HepG2 (cell line): ENCODE data around the gene RHOC. TPM values are rescaled to one million over a fixed set of nuclear protein-coding genes. Genes with fewer than 3 reads are reported as not detected.
A peak's percentile ranks its signal among the peaks of the same experiment; 100 is the strongest.

Source experiments
- CBX2 ChIP-seq, 2 experiments: fragments of 200-600 bp in 1 of 2; sonication (generic); formaldehyde crosslinking in 1 of 2; IDR thresholded peaks; 2 replicates each; pipeline versions ENCODE4 v1.7.0 to v1.8.1; 2018 to 2022; ENCODE audit warnings: low read depth in 2 of 2, low read length in 1 of 2, mild to moderate bottlenecking in 1 of 2, missing genetic modification reagents in 1 of 2
- CCAR2 ChIP-seq: fragments of 200-400 bp; formaldehyde crosslinking; optimal IDR thresholded peaks from 2 replicates; pipeline ENCODE3; 2018; ENCODE audit warnings: low read depth, mild to moderate bottlenecking, low read length, moderate library complexity
- DNMT1 ChIP-seq: sonication (generic); formaldehyde crosslinking; IDR thresholded peaks from 2 replicates; pipeline ENCODE4 v1.5.1; 2020; ENCODE audit warnings: mild to moderate bottlenecking, missing genetic modification reagents
- GMEB1 ChIP-seq: sonication (generic); formaldehyde crosslinking; IDR thresholded peaks from 2 replicates; pipeline ENCODE4 v1.5.1; 2020; ENCODE audit warnings: missing genetic modification reagents, mild to moderate bottlenecking, borderline replicate concordance
- JARID2 ChIP-seq: sonication (generic); formaldehyde crosslinking; IDR thresholded peaks from 2 replicates; pipeline ENCODE4 v1.8.1; 2023; ENCODE audit warnings: missing genetic modification reagents, inconsistent platforms; ENCODE audit not compliant: insufficient replicate concordance
- JDP2 ChIP-seq: sonication (generic); formaldehyde crosslinking; IDR thresholded peaks from 2 replicates; pipeline ENCODE4 v1.8.1; 2022; ENCODE audit warnings: missing genetic modification reagents, borderline replicate concordance
- KAT8 ChIP-seq: IDR thresholded peaks from 2 replicates; pipeline ENCODE4 v1.6.1; 2016; ENCODE audit warnings: missing genetic modification reagents, missing compliant biosample characterization
- KLF12 ChIP-seq: sonication (generic); formaldehyde crosslinking; IDR thresholded peaks from 2 replicates; pipeline ENCODE4 v1.4.0; 2020; ENCODE audit warnings: missing genetic modification reagents, borderline replicate concordance
- NFKB2 ChIP-seq: sonication (generic); formaldehyde crosslinking; IDR thresholded peaks from 2 replicates; pipeline ENCODE4 v1.4.0; 2020; ENCODE audit warnings: missing genetic modification reagents, borderline replicate concordance
- NR2C2 ChIP-seq: sonication (generic); formaldehyde crosslinking; IDR thresholded peaks from 2 replicates; pipeline ENCODE4 v1.4.0; 2020; ENCODE audit warnings: missing genetic modification reagents, mild to moderate bottlenecking, moderate library complexity, borderline replicate concordance
- PITX1 ChIP-seq: sonication (generic); formaldehyde crosslinking; IDR thresholded peaks from 2 replicates; pipeline ENCODE4 v1.5.1; 2020; ENCODE audit warnings: mild to moderate bottlenecking, missing genetic modification reagents
- SALL1 ChIP-seq: sonication (generic); formaldehyde crosslinking; IDR thresholded peaks from 2 replicates; pipeline ENCODE4 v1.8.0; 2022; ENCODE audit warnings: mild to moderate bottlenecking, missing genetic modification reagents
- SIX1 ChIP-seq: sonication (generic); formaldehyde crosslinking; IDR thresholded peaks from 2 replicates; pipeline ENCODE4 v1.4.0; 2020; ENCODE audit warnings: missing genetic modification reagents, borderline replicate concordance
- SMC3 ChIP-seq: IDR thresholded peaks from 2 replicates; pipeline ENCODE4 v1.6.1; 2011; ENCODE audit warnings: low read length, improper control_type of control experiment
- SNAPC4 ChIP-seq: sonication (generic); formaldehyde crosslinking; IDR thresholded peaks from 2 replicates; pipeline ENCODE4 v1.4.0; 2020; ENCODE audit warnings: mild to moderate bottlenecking, missing genetic modification reagents
- ZBTB8A ChIP-seq: sonication (generic); formaldehyde crosslinking; IDR thresholded peaks from 2 replicates; pipeline ENCODE4 v1.4.0; 2020; ENCODE audit warnings: mild to moderate bottlenecking, low read depth, missing genetic modification reagents, borderline replicate concordance
- ZFY ChIP-seq: sonication (generic); formaldehyde crosslinking; IDR thresholded peaks from 2 replicates; pipeline ENCODE4 v1.4.0; 2020; ENCODE audit warnings: missing genetic modification reagents
- ZNF138 ChIP-seq: sonication (generic); formaldehyde crosslinking; IDR thresholded peaks from 2 replicates; pipeline ENCODE4 v1.5.0; 2020; ENCODE audit warnings: mild to moderate bottlenecking, low read depth, missing genetic modification reagents
- ZNF263 ChIP-seq: sonication (generic); formaldehyde crosslinking; IDR thresholded peaks from 2 replicates; pipeline ENCODE4 v1.4.0; 2020; ENCODE audit warnings: missing genetic modification reagents
- ZNF354B ChIP-seq: sonication (generic); formaldehyde crosslinking; IDR thresholded peaks from 2 replicates; pipeline ENCODE4 v1.8.0; 2022; ENCODE audit warnings: mild to moderate bottlenecking, missing genetic modification reagents
- ZNF614 ChIP-seq: IDR thresholded peaks from 2 replicates; pipeline ENCODE4 v1.6.1; 2018; ENCODE audit warnings: missing biosample characterization, missing genetic modification reagents, inconsistent platforms, borderline replicate concordance
- polyA plus RNA-seq, 8 experiments: library from polyadenylated mRNA; depleted of rRNA in 3 of 8; stranded (reverse) in 7 of 8; unstranded in 1 of 8; fragments of >200 nt; fragmentation: Illumina TruSeq in 4 of 8; extraction: Trizol in 4 of 8; gene quantifications; 2 replicates each; pipeline versions ENCODE4 v1.2.1 to v1.2.3, GENCODE V29; 2011 to 2016; ENCODE audit warnings: low read depth in 4 of 8, missing spikeins in 1 of 8, mixed read lengths in 1 of 8; ENCODE audit not compliant: insufficient read depth in 1 of 8
- total RNA-seq, 5 experiments: library from RNA; depleted of rRNA; stranded (reverse); fragments of >200 nt; fragmentation: Illumina TruSeq; extraction: Trizol; gene quantifications; 2 replicates each; pipeline ENCODE4 v1.2.3, GENCODE V29; 2016; ENCODE audit warnings: low read depth in 1 of 5

Gene RHOC
- total and polyA plus RNA-seq, 2 of the 13 experiments (the other 11 are each of a cell fraction or from before 2014, with no cell fraction given) = 64.3 to 182 TPM

- TF ChIP-seq ZNF354B (CRISPR knock-in tag) = no peak
- TF ChIP-seq ZNF138 (CRISPR knock-in tag) = no peak
- TF ChIP-seq SNAPC4 = peak; percentile 67; the same call in 1 of the 2 replicates
- TF ChIP-seq ZNF614 (CRISPR knock-in tag) = no peak
- TF ChIP-seq GMEB1 (CRISPR knock-in tag) = no peak
- TF ChIP-seq ZNF263 (CRISPR knock-in tag) = no peak
- no peak; the same call in 1 of the 2 replicates for TF ChIP-seq NFKB2 (CRISPR knock-in tag)
- no peak for TF ChIP-seq NR2C2 (CRISPR knock-in tag)
- peak; percentile 2; the same call in 1 of the 2 replicates for TF ChIP-seq SMC3
- TF ChIP-seq SALL1 (CRISPR knock-in tag) = peak; percentile 59
- TF ChIP-seq JARID2 (CRISPR knock-in tag) = no peak
- TF ChIP-seq KLF12 (CRISPR knock-in tag) = no peak
- TF ChIP-seq CBX2 (IDR thresholded peaks at IDR 0.05; ENCODE audit: low read depth, low read length) = no peak
- TF ChIP-seq CBX2 (CRISPR knock-in tag; IDR thresholded peaks at IDR 0.05; ENCODE audit: low read depth) = no peak
- no peak for TF ChIP-seq CCAR2
- no peak for TF ChIP-seq JDP2 (CRISPR knock-in tag)
- no peak for TF ChIP-seq ZBTB8A
- TF ChIP-seq SIX1 (CRISPR knock-in tag) = no peak
- TF ChIP-seq ZFY (CRISPR knock-in tag) = 0 out of 2 replicates have a peak, but pooled peaks have one; percentile 13
- no peak for TF ChIP-seq PITX1 (CRISPR knock-in tag)
- no peak for TF ChIP-seq DNMT1 (CRISPR knock-in tag)
- TF ChIP-seq KAT8 (CRISPR knock-in tag) = no peak
Measured at GRCh38 chr1:112698366-112699310, 8.3 kb downstream of the RHOC start (continued).
